HEK293 (cell line): ENCODE data around the gene SCYL3.

Experiments
- CTCF ChIP-seq: fragments of 450-650 bp; formaldehyde crosslinking; IDR thresholded peaks from 2 replicates; pipeline ENCODE4 v1.5.1; 2016; ENCODE audit warnings: missing biosample characterization, missing genetic modification characterization
- ZNF184 ChIP-seq: fragments of 450-650 bp; IDR thresholded peaks from 2 replicates; pipeline ENCODE4 v1.5.1; 2018; ENCODE audit warnings: missing biosample characterization, mild to moderate bottlenecking, missing genetic modification characterization
- ZNF335 ChIP-seq: fragments of 450-650 bp; formaldehyde crosslinking; conservative IDR thresholded peaks from 2 replicates; pipeline ENCODE4 v1.5.1; 2016; ENCODE audit warnings: missing biosample characterization, missing genetic modification characterization
- ZNF549 ChIP-seq: fragments of 450-650 bp; IDR thresholded peaks from 2 replicates; pipeline ENCODE4 v1.5.1; 2018; ENCODE audit warnings: missing biosample characterization, missing genetic modification characterization, mild to moderate bottlenecking, inconsistent platforms, moderate library complexity

DNA sequence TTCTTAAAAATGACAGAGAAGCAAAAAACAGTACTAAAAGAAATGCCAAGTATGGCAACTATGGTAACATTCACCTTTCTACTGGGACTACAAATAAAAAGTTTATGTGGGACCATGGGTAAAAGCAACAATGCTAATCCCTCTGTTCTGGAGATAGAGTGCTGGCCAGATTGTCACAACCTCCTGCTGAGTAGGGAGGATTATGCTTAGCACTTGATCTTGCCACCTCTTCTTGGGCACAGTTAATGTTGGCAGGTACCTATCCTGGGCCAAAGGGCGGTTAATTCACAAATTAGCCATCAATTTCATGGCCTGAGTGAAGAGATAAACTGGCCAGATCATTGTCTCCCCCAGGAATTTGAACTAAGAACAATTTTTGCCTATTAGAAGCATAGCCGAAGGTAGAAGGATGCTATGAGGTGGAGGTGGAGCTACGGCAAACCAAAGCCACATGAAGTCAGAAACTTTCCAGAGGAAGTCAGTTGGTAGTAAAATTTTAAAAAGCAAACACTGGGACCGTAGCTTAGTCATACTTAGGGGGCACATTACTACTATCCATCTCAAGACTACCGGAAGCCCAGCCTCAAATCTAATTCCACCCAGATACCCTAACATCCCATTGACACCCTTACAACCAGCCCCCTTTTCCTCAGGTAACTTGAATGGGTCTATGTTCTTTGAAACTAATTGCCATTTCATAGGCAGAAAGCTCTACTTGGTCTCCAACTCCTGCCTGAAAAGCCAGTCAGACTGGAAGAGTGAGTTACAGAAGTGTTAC lies 2.7 kb downstream of the SCYL3 start:
- TF ChIP-seq CTCF (tag by site-specific recombination) = no peak
- no peak for TF ChIP-seq ZNF549 (tag by site-specific recombination)
- TF ChIP-seq ZNF335 (tag by site-specific recombination) = peak; percentile 56
- TF ChIP-seq ZNF184 (tag by site-specific recombination) = no peak
